DOHH2 (cell line): ENCODE measurements around the gene MINK1.
A peak's percentile ranks its signal among the peaks of the same experiment; 100 is the strongest.

Experiments used
- H3F3A ChIP-seq: fragments of 200-600 bp; sonication (generic), shearing (Covaris generic); 2 replicates; pipeline ENCODE4 v1.6.0; 2016; ENCODE audit warnings: antibody characterized with exemption, mild to moderate bottlenecking; ENCODE audit not compliant: control insufficient read depth, insufficient read depth
- H3K27ac ChIP-seq: fragments of 200-600 bp; sonication (generic); 2 replicates; pipeline ENCODE4 v1.5.1; 2014; ENCODE audit warnings: low read depth, mild to moderate bottlenecking, low read length, moderate library complexity
- H3K27me3 ChIP-seq: fragments of 200-600 bp; sonication (generic); 2 replicates; pipeline ENCODE4 v1.6.1; 2014; ENCODE audit warnings: mild to moderate bottlenecking, low read length, mixed read lengths; ENCODE audit not compliant: control insufficient read depth
- H3K36me3 ChIP-seq: fragments of 200-600 bp; sonication (generic); 2 replicates; pipeline ENCODE4 v1.6.1; 2014; ENCODE audit warnings: mild to moderate bottlenecking, low read length, moderate library complexity, mixed read lengths; ENCODE audit not compliant: control insufficient read depth
- H3K4me1 ChIP-seq: fragments of 200-600 bp; sonication (generic); 2 replicates; pipeline ENCODE4 v1.6.1; 2014; ENCODE audit warnings: mild to moderate bottlenecking, low read length, mixed read lengths; ENCODE audit not compliant: control insufficient read depth
- H3K4me2 ChIP-seq: fragments of 200-600 bp; sonication (generic); 2 replicates; pipeline ENCODE4 v1.6.0; 2014; ENCODE audit warnings: mild to moderate bottlenecking, low read length, moderate library complexity
- H3K4me3 ChIP-seq: fragments of 200-600 bp; sonication (generic); 2 replicates; pipeline ENCODE4 v1.5.1; 2014; ENCODE audit warnings: mild to moderate bottlenecking, low read length, mixed read lengths
- H3K79me2 ChIP-seq: fragments of 200-600 bp; sonication (generic); 2 replicates; pipeline ENCODE4 v1.6.1; 2014; ENCODE audit warnings: mild to moderate bottlenecking, low read length, mixed read lengths; ENCODE audit not compliant: control insufficient read depth
- H3K9me2 ChIP-seq: fragments of 200-600 bp; sonication (generic); replicated peaks from 2 replicates; pipeline ENCODE4 v1.6.1; 2014; ENCODE audit warnings: mild to moderate bottlenecking, low read length, mixed read lengths; ENCODE audit not compliant: control insufficient read depth
- H3K9me3 ChIP-seq: fragments of 200-600 bp; sonication (generic); 2 replicates; pipeline ENCODE4 v1.6.1; 2014; ENCODE audit warnings: antibody characterized with exemption, low read length, mixed read lengths; ENCODE audit not compliant: control insufficient read depth, insufficient read depth
- H4K20me1 ChIP-seq: fragments of 200-600 bp; sonication (generic); 2 replicates; pipeline ENCODE4 v1.6.0; 2014; ENCODE audit warnings: low read depth, mild to moderate bottlenecking, antibody characterized with exemption, low read length, moderate library complexity; ENCODE audit not compliant: control insufficient read depth, insufficient read depth
- EZH2phosphoT487 ChIP-seq: fragments of 200-600 bp; sonication (generic); IDR thresholded peaks from 2 replicates; pipeline ENCODE4 v1.6.1; 2017; ENCODE audit warnings: borderline replicate concordance, mild to moderate bottlenecking, antibody characterized with exemption, low read length, moderate library complexity, mixed read lengths
- TF ChIP-seq, protein P1 (sequence below): fragments of 200-600 bp; sonication (generic); IDR thresholded peaks from one replicate; pipeline ENCODE4 v1.5.1; 2014; ENCODE audit warnings: antibody characterized with exemption, mild to moderate bottlenecking, low read depth, low read length; ENCODE audit not compliant: poor library complexity, severe bottlenecking

MINK1 gene

DNA sequence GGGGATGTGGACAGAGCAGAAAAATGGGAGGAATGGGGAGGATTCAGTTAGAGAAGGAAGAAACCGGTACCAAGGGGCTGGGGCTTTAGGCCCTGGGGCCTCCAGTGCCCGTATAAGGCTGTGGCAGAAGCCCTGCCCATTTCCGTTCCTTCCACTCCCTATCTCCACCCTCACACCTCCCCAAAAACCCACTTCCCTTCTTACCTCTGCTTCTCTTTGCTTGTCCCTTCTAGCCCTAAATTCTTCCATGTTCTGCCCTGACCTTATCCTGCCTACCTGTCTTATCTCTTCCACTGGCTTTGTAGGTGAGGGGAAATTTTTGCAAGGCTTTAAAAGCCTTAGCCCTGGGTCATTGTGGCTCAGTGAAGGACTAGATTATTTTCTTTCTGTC is 111.0 kb downstream of the MINK1 start:
- Histone ChIP-seq H3K9me3 (no peaks in the 10 kb centered on the region), H3K27me3 (no peaks in the 10 kb centered on the region), H3K4me3 (peak overlapping the region; percentile 50), H4K20me1 (peaks cover 13% of the 10 kb centered on the region; the same call in 1 of the 2 replicates), H3K79me2 (peaks cover 86% of the 10 kb centered on the region), H3K36me3 (peaks cover 86% of the 10 kb centered on the region), H3F3A (peaks cover 70% of the 10 kb centered on the region), H3K4me1 (peaks cover 60% of the 10 kb centered on the region), H3K4me2 (peak overlapping the region; percentile 94), H3K27ac (peak overlapping the region; percentile 99), H3K9me2 (no peaks in the 10 kb centered on the region)
- TF ChIP-seq, protein P1, sequence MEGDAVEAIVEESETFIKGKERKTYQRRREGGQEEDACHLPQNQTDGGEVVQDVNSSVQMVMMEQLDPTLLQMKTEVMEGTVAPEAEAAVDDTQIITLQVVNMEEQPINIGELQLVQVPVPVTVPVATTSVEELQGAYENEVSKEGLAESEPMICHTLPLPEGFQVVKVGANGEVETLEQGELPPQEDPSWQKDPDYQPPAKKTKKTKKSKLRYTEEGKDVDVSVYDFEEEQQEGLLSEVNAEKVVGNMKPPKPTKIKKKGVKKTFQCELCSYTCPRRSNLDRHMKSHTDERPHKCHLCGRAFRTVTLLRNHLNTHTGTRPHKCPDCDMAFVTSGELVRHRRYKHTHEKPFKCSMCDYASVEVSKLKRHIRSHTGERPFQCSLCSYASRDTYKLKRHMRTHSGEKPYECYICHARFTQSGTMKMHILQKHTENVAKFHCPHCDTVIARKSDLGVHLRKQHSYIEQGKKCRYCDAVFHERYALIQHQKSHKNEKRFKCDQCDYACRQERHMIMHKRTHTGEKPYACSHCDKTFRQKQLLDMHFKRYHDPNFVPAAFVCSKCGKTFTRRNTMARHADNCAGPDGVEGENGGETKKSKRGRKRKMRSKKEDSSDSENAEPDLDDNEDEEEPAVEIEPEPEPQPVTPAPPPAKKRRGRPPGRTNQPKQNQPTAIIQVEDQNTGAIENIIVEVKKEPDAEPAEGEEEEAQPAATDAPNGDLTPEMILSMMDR: no peak
- TF ChIP-seq EZH2phosphoT487: no peak

DNA sequence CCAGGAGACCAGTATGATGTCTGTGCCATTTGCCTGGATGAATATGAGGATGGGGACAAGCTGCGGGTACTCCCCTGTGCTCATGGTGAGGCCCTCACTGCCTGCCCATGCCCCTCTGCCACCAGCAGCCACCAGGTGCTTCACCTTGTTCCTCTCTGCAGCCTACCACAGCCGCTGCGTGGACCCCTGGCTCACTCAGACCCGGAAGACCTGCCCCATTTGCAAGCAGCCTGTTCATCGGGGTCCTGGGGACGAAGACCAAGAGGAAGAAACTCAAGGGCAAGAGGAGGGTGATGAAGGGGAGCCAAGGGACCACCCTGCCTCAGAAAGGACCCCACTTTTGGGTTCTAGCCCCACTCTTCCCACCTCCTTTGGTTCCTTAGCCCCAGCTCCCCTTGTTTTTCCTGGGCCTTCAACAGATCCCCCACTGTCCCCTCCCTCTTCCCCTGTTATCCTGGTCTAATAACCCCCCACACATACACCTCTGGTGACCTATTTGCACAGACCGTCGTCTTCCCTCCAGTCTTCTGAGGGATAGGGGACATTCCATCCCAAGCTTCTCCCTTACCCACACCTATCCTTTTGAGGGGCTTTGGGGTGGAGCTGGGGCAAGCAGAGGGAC is 111.5 kb downstream of the MINK1 start:
- H3K4me2 ChIP-seq: peak overlapping the region; percentile 94
- H3K4me3 ChIP-seq: peak overlapping the region; percentile 50
- H3K36me3 ChIP-seq: peaks cover 81% of the 10 kb centered on the region
- peaks cover 80% of the 10 kb centered on the region for H3K79me2 ChIP-seq
- H3K27ac ChIP-seq: peak overlapping the region; percentile 99
- H4K20me1 ChIP-seq: peaks cover 13% of the 10 kb centered on the region; the same call in 1 of the 2 replicates
- H3F3A ChIP-seq: peaks cover 71% of the 10 kb centered on the region
- H3K4me1 ChIP-seq: peaks cover 61% of the 10 kb centered on the region
- no peaks in the 10 kb centered on the region for H3K9me3 ChIP-seq
- TF ChIP-seq, protein P1: no peak
- no peak for TF ChIP-seq EZH2phosphoT487
- H3K27me3 ChIP-seq: no peaks in the 10 kb centered on the region
- H3K9me2 ChIP-seq: no peaks in the 10 kb centered on the region

DNA sequence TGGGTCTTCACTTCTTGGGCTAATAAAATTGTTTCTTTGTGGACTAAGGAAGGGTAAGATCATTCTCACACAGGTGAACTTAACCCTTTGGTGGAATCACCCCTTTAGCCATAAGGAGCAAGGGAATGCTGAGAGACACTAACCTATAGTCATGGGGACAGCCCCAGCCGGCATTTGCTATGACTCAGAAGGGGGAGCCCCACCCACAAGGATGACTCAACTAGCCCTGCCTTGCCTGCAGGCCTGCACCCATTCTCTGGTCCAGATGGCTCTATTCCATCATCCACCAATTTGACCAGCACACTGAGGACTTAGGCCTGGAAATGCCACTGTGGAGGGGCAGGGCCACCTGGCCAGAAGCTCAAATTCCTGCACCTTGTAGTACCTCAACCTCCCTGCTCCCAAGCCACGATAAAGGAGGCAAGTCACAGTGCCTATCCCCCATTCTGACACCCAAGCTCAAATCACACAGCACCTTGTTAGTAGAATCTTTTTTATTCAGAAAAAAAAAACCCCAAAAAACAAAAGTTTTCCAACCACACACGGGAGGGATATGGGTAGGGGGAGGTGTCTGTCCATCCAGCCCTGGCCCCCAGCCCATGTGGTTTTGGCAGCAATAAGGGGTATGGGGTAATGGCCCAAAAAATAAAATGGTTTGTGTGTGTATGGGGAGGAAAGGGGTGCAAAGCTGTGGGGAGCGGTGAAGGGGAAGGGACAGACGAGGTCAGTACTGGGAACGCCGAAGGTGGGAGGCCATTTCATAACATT is 112.2 kb downstream of the MINK1 start:
- Histone ChIP-seq H3K4me3 (peak overlapping the region; percentile 50), H3K36me3 (peaks cover 80% of the 10 kb centered on the region), H3K27ac (peak overlapping the region; percentile 99), H3K27me3 (no peaks in the 10 kb centered on the region), H3K4me2 (peak overlapping the region; percentile 94), H3K9me3 (no peaks in the 10 kb centered on the region), H3K9me2 (no peaks in the 10 kb centered on the region), H3F3A (peaks cover 69% of the 10 kb centered on the region), H4K20me1 (peaks cover 13% of the 10 kb centered on the region; the same call in 1 of the 2 replicates), H3K4me1 (peaks cover 65% of the 10 kb centered on the region), H3K79me2 (peaks cover 83% of the 10 kb centered on the region)
- TF ChIP-seq EZH2phosphoT487: no peak
- TF ChIP-seq, protein P1: no peak
